NCI-H1930 (cell line): ENCODE results near the gene WDR86.

Experiments
- DNase-seq, 2 experiments: peaks; one replicate each; lab custom pipeline; 2025; lab: John Stamatoyannopoulos, UW

The WDR86 gene

GRCh38 chr7:151427705-151428377 lies 18.0 kb upstream of the WDR86 start:
- no peak for DNase-seq

GRCh38 chr7:151426904-151427704 lies 17.3 kb upstream of the WDR86 start:
- DNase-seq, result no peak

DNA sequence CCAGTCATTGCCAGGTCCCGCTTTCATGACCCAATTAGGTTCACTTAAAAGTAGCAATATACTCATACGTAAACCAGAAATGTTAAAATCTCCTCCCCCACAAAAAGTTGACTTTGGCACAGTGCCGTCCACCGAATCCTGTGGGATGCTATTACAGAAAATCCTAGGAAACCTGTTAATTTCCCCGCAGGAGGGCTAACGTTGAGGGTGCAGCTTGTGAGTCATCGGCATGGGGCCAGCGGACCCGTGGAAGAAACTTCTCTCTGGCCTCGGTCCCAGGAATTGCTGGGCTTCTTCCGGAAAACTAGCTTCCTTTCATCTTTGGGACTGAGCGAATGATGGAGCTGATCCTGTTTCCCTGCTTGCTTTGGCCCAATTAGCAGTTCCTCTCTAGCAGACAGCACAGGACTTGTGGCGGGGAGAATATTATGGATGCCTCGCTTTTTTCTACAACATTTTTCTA lies 16.6 kb upstream of the WDR86 start:
- no peak for DNase-seq

- no peak for DNase-seq
Measured at GRCh38 chr7:151425670-151426440, 16.0 kb upstream of the WDR86 start.

GRCh38 chr7:151424799-151425198 lies 15.0 kb upstream of the WDR86 start:
- no peak for DNase-seq

- no peak for DNase-seq
Measured at GRCh38 chr7:151423936-151424335, 14.1 kb upstream of the WDR86 start.

DNA sequence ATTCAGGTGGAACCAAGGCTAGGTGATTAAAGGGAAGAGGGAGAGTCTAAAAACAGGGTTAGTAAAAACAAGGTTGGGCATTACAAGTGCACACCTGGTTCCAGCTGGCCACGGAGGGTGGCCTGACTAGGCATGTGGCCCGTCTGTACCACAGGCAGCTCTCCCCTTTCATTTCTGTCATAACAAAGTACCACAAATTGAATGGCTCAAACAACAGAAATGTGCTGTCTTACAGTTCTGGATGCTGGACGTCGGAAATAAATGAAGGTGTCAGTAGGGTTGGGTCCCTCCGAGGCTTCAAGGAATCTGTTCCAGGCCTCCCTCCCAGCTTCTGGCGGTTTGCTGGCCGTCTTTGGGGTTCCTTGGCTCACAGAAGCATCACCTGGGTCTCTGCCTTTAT lies 13.4 kb upstream of the WDR86 start:
- no peak for DNase-seq

DNA sequence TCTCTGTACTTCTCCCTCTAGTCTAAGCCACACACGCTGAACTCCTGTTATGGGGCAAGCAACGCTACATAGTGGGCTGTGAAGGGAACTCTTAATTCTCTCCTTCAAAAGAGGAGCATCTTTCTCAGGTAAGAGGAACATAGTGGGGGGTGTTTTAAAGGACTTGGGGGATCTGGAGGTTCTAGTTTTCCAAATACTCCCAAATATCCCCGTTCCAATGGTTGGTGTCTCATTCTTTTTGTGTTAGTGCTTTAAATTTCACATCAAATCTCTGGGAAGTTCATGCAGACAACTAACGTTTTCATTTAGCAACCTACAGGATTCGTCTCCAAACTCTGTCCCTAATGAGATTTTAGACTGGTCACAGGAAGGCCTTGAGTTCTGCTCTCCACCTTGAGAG lies 12.4 kb upstream of the WDR86 start:
- DNase-seq, result no peak

DNA sequence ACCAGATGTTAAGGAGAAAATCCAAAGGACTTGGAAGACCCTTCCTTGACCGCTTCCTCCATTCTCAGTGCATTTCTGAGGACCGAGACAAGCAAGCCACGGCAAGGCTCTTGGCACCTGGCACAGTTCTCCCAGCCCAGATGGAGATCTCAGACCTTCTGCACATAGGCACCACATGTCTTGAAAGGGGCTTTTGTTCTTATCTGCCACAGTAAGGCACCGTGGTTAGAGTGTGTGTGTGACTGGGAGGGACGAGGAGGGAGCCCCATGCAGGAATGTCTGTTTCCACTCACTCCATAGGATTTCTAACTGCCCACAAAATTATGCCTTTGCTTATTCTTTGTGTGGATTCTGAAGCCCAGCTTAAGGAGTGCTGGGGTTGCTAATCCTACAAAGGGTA lies 10.3 kb upstream of the WDR86 start:
- no peak for DNase-seq

DNA sequence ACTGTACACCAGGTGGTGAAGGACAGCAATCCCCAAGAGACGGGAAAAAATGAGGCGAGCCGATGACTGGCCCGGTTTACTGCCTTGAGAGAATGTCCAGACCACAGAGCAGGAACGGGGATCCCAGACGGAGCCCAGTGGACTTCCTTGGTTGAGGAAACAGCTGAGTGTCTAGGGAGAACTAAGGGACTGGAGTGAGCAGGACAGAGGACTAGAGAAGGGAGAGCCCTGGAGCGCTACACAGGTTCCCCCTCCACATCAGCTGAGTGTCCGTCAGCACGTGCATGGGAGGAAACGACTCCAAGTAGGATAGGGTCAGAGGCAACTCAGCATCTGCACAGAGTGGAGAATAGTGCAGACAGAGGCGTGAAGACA lies 7.1 kb upstream of the WDR86 start:
- DNase-seq, result no peak

DNA sequence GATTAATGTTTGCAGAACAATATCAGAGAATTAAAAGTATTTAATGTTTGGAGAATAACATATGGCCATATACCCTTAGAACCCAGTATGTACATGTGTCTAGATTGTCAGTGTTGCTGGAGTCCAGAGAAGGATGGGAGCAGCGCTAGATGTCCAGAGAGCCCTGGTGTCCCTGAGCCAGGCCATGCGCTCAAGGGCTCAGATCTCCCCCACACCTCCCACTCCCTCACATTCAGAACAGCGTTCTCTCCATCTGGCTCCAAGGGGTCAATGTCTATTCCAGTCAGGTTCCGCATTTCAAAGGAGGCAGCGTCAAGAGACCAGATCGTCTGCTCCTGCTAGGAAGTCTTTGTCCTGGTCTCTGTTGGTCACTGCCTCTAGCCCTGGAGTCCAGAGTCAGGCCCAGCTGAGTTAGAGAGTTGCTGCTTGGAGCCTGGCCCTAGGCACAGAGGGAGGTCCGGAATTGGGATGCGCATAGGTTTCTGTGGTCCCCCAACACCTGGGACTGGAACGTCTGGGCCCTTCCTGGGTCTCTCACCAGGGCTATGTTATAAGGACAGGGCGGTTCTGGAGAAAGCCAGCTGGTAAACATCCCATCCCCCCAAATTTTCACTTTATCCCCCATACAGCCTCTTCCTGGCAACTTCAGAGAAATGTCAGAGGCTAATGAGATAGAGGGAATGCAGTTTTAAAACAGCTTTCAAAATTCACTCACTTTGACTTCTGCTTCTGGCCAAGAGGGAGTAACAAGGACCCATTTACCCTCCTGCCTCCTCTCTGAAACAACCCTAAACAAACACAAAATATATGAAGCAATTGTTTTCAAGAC lies 6.5 kb upstream of the WDR86 start:
- DNase-seq, result no peak

- DNase-seq, result peak; percentile 71 to 89
Measured at GRCh38 chr7:151415375-151416105, 5.7 kb upstream of the WDR86 start.

GRCh38 chr7:151413241-151413640 lies 3.4 kb upstream of the WDR86 start:
- DNase-seq, result no peak

DNA sequence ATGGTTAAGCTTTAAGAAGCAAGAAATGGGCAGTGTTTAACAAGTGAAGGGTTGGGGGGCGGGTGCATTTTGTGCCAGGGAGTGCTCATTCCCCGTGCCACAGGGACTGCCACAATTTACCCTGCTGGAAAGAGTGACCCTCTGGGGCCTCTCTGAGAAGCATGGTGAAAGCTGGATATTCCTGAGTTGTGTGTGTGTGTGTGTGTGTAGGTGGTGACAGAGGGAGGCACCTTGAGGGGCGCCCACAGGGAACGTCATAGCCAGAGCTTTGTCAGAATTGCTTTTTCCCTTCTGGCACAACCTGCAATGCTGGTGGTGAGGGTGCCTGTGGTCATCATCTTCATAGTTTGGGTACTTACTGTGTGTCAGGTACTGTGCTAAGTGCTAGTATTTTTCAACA lies 2.5 kb upstream of the WDR86 start:
- DNase-seq, result no peak

DNA sequence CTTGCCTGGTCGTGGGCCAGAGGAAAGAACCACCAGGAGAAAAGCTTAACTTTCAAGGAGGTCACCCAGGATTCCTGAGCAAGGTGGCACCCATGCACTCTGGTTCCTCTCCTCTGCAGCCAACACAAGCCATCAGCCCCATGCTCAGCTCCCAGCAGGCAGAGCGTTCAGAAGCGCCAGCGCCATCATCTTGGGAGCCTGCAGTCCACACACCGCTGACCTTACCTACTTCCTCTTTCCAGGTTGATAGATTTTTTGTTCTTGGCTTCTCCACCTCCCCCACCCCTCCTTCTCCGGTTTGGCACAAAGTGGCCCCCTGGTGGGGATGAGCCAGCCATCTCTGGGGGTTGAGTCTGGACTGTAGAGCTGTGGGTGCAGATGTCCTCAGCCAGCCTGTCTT lies 1.7 kb upstream of the WDR86 start:
- DNase-seq, result no peak

DNA sequence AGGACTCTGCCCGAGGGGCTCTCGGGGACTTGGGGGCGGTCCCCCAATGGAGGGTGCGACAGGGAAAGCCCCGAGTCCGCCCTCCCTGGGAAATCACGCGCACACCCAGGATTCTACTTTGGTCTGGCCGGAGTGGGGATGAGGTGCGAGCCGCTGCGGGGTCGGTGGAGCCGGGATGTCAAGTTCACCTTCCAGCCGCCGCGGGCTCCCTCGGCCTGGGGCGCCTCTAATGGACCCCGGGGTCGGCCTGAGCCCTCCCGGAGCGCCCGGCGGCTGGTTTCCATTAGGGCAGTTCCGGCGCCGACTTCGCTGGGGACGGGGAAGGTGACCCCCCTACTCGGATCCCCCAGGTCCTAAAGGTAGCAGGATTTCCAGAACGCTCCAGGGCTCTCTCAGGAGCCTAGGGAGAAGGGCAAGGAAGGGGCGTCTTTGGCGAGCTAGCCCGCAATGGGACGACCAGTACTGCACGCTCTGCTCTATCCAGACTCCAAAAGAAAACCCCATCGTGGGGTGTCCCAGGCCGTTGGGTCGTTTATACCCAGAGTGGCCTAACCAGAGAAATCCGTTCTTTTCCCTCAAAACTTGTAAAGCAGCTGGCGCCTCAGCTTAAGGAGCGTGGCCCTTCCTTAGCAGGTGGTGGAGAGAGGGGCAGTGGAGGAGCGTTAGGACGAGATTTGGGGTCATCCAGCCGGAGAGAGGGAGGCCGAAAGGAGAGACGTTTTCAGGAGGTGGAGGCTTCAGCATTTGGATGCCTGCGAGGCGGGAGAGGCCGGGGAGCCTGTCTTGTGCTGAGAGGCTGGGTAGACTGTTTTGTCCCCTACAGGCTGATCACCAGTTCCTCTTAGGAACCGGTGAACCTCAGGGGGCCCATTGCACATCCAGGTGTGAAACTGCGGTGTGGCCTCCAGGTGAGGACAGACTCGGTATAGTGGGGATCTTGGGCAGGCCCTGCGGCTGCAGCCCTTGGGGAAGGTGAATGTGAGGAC lies 860 bp upstream of the WDR86 start:
- peak; percentile 64 to 65 for DNase-seq

DNA sequence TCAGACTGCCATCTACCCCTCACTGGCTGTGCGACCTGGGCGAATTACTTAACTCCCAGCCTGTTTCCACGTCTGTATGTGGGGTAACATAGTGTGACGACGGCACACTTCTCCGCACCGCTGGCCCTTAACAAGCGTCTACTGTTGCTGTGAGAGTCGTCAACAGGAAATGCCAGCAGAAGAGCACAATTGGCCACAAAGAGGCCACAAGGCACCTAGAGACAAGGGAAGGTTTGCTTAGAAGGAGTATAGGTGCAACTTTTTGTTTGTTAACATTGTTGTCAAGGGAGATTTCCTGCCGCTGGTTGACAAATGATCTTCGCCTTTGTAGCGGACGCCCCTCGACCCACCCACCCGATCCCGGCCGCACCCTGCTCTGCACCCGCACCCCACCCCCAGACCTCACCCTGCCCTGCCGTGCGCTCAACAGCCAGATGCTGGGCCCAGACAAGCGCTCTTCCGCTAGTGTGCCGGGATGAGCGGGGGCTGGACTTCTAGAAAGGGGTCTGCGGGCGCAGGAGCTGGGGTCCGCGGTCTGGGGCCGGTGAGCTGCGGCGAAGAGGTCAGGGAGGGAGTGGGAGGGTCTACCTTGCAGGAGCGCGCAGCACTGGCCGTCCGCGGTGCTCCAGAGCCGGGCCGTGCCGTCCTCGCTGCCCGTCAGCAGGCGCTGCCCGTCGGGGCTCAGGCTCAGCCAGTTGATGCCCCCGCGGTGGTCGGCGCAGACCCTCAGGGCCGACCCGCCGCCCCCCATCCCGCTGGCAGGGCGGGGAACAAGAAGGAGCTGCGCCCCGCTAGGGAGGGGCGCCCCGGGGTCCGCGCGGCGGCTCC lies 785 bp downstream of the WDR86 start:
- DNase-seq, result no peak

DNA sequence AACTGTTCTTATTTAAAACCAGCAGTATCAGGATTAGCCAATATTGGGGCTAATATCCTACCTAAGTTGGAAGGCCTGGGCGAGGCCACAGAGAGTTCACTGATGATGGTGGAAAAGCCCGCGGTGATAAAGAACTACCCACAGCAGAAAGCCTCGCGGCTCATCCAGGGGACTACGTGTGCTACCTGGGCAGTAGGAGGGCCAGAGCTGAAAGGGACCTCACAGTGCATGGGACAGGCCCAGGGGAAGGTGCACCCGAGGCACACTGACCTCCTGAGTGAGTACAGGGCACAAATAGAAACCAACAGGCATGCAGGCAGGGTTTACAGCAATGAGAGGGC lies 1.4 kb downstream of the WDR86 start:
- DNase-seq, result no peak

DNA sequence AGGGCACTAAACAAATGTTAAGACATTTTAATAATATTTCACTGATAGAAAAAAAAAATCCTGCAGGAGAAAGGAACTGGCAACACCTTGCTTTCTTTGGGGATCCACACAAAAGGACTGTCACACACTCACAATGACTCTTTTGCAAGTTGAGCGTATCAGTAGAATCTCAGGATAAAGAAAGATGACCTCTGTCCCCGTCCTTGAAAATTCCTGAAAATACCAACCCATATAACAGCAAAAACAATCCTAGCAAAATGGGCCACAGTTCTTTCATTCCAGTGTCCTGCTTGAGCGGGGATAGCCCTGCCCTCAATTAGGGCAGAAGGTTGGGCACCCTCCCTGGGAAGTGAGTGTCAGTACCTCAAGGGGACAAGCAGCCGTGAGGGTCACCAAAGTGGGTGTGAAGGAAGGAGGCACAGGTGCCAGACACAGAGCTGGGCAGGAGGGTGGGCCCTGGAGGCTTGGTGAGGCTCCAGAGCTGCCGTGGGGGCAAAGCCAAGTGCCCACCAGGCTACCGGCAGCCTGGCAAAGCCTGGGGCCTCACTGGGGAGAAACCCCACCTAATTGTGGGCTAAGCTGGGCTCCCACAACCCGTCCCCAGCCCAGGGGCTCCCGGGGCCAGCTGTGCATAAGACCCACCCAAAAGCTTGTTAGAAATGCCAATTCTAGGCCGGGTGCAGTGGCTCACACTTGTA lies 2.8 kb downstream of the WDR86 start:
- DNase-seq, result no peak
